T-cell (primary cell): Measurements from ENCODE around the gene PLEKHB2. TPM values are rescaled to one million over a fixed set of nuclear protein-coding genes. Genes with fewer than 3 reads are reported as not detected.
A peak's percentile ranks its signal among the peaks of the same experiment; 100 is the strongest.
"Not testable (repeated sequence)": the region's sequence is repeated elsewhere in the genome, so short reads cannot be mapped to it uniquely, and the experiment has no call there.

ENCODE experiments used
- ATAC-seq, 4 experiments: fragments of 200-7000 bp in 3 of 4; fragments of 150-1000 bp in 1 of 4; cut with Tn5 transposase; replicated peaks in 1 of 4; 1 replicate in 3 of 4; 2 replicates in 1 of 4; pipeline ENCODE4 v1.10.0; 2021; ENCODE audit warnings: moderate library complexity in 3 of 4, mild to moderate bottlenecking in 2 of 4, moderate number of reproducible peaks in 1 of 4
- CTCF ChIA-PET, 2 donors: fragments of 300-600 bp; sonication (Branson Sonifier 250); formaldehyde crosslinking; loops; one replicate each; lab custom pipeline; 2022; ENCODE audit warnings: antibody characterized with exemption in 2 of 2; lab: Charles Lee
- POLR2A ChIA-PET, 2 donors: fragments of 300-600 bp; sonication (Branson Sonifier 250); formaldehyde crosslinking; loops; one replicate each; lab custom pipeline; 2022; ENCODE audit warnings: antibody characterized with exemption in 2 of 2; lab: Charles Lee
- DNase-seq, 35 experiments: peaks; one replicate each; pipeline versions ENCODE4 v3.0.0 to v3.0.0-alpha.2; 2013 to 2023
- H3K27ac ChIP-seq: one replicate; pipeline ENCODE4 v1.5.1; 2013; ENCODE audit warnings: low read length
- H3K27me3 ChIP-seq, 2 experiments: replicated peaks in 1 of 2; 1 replicate in 1 of 2; 2 replicates in 1 of 2; pipeline versions ENCODE4 v1.6.1 to v1.7.0; 2013; ENCODE audit warnings: low read length in 1 of 2, mixed read lengths in 1 of 2; ENCODE audit not compliant: control insufficient read depth in 2 of 2, insufficient read depth in 2 of 2; ENCODE audit errors: extremely low read depth in 1 of 2
- H3K36me3 ChIP-seq, 2 donors: 1 replicate in 1 of 2; 2 replicates in 1 of 2; pipeline versions ENCODE4 v1.6.1 to v1.7.0; 2013; ENCODE audit warnings: low read length in 1 of 2; ENCODE audit not compliant: control insufficient read depth in 2 of 2, insufficient read depth in 1 of 2; ENCODE audit errors: extremely low read depth in 1 of 2
- H3K4me1 ChIP-seq, 2 experiments: 1 replicate in 1 of 2; 2 replicates in 1 of 2; pipeline versions ENCODE4 v1.6.1 to v1.7.0; 2013; ENCODE audit warnings: low read length in 2 of 2, mixed read lengths in 1 of 2; ENCODE audit not compliant: insufficient read depth in 2 of 2, control insufficient read depth in 1 of 2; ENCODE audit errors: extremely low read depth in 1 of 2
- H3K4me3 ChIP-seq, 2 donors: 1 replicate in 1 of 2; 2 replicates in 1 of 2; pipeline versions ENCODE4 v1.5.1 to v1.7.0; 2013; ENCODE audit warnings: mild to moderate bottlenecking in 2 of 2, low read length in 1 of 2, moderate library complexity in 1 of 2; ENCODE audit not compliant: control insufficient read depth in 1 of 2; ENCODE audit errors: extremely low read depth in 1 of 2
- H3K9me3 ChIP-seq: 2 replicates; pipeline ENCODE4 v1.7.0; 2013
- H3K27ac Mint-ChIP-seq, 2 donors: one replicate each; pipeline ENCODE4 v1.8.0; 2020 to 2021; ENCODE audit warnings: mild to moderate bottlenecking in 2 of 2, mixed read lengths in 2 of 2
- H3K27me3 Mint-ChIP-seq, 2 donors: one replicate each; pipeline ENCODE4 v1.8.0; 2021 to 2022; ENCODE audit warnings: mixed read lengths in 2 of 2
- H3K36me3 Mint-ChIP-seq: one replicate; pipeline ENCODE4 v1.8.0; 2021; ENCODE audit warnings: mixed read lengths
- H3K4me1 Mint-ChIP-seq, 3 donors: one replicate each; pipeline ENCODE4 v1.8.0; 2020 to 2022; ENCODE audit warnings: mixed read lengths in 3 of 3, mild to moderate bottlenecking in 1 of 3
- H3K4me3 Mint-ChIP-seq, 3 donors: one replicate each; pipeline ENCODE4 v1.8.0; 2020 to 2022; ENCODE audit warnings: mild to moderate bottlenecking in 3 of 3, mixed read lengths in 3 of 3, moderate library complexity in 3 of 3
- H3K9me3 Mint-ChIP-seq, 3 donors: one replicate each; pipeline ENCODE4 v1.8.0; 2020 to 2022; ENCODE audit warnings: mixed read lengths in 3 of 3
- WGBS: methylation state at CpG from one replicate; pipeline ENCODE4 v1.1.5; 2013; ENCODE audit warnings: missing lambda C conversion rate; ENCODE audit not compliant: insufficient coverage; 5-methylcytosine and 5-hydroxymethylcytosine counted together
- total RNA-seq, 35 experiments: library from RNA in 6 of 35; stranded (reverse) in 6 of 35; fragments of 120-200 nt in 1 of 35; gene quantifications; one replicate each; pipeline versions ENCODE4 v1.2.1 to v1.2.4 and lab custom pipeline; 2013 to 2026

Gene PLEKHB2
- total RNA-seq, 5 donors from 2014 or later (not counting 1 experiment from before 2014, with no cell fraction given) = 52.5 to 61.7 (median 53.2) TPM

DNA sequence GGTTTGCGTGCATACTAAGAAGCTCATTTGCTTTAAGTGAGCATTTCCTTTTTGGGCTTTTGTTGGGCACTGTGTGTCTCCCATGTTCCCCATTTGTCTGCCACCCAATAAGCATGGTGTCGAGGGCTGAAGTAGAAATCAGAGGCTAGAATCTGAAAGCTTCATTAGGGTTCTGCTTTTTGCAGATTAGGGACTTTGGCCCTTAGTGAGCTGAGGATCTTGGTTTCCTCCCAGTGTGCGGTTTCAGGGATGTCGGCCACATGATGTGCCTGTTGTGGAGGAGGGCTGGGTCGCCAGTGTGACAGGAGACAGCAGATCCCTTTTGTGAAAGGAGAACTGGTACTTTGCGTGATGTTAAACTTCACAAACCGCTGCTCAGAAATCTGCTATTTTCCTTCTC is 41.1 kb downstream of the PLEKHB2 start:
- H3K4me1 ChIP-seq = no peaks in the 10 kb centered on the region
- no peak overlapping the region for H3K27ac ChIP-seq
- H3K4me3 Mint-ChIP-seq = no peak overlapping the region
- 88% methylated on average over 6 of the region's 7 CpGs for WGBS
- no peaks in the 10 kb centered on the region for H3K9me3 Mint-ChIP-seq
- no peak overlapping the region for H3K4me3 ChIP-seq
- ATAC-seq = no peak
- no peaks in the 10 kb centered on the region for H3K27me3 ChIP-seq
- H3K36me3 ChIP-seq = peaks cover 16 to 55% of the 10 kb centered on the region in 2 donors
- peaks cover 0 to 6% (median 1%) of the 10 kb centered on the region in 3 donors for H3K4me1 Mint-ChIP-seq
- ChIA-PET POLR2A (interaction anchor here in 1 of 2 donors (0.6 kb wide), 1 partner anchor 165 kb away, joined by 5 read pairs; no protein-coding TSS in a partner anchor), CTCF (no interaction called here)
- H3K36me3 Mint-ChIP-seq = peaks cover 33% of the 10 kb centered on the region
- no peak for DNase-seq
- H3K27ac Mint-ChIP-seq = no peak overlapping the region
- no peaks in the 10 kb centered on the region for H3K27me3 Mint-ChIP-seq
- H3K9me3 ChIP-seq = no peaks in the 10 kb centered on the region

- POLR2A ChIA-PET = no interaction called here
- no peaks in the 10 kb centered on the region for H3K9me3 ChIP-seq
- ATAC-seq = no peak
These were observed 41.6 kb downstream of the PLEKHB2 start for GRCh38 chr2:131146749-131147148.

DNA sequence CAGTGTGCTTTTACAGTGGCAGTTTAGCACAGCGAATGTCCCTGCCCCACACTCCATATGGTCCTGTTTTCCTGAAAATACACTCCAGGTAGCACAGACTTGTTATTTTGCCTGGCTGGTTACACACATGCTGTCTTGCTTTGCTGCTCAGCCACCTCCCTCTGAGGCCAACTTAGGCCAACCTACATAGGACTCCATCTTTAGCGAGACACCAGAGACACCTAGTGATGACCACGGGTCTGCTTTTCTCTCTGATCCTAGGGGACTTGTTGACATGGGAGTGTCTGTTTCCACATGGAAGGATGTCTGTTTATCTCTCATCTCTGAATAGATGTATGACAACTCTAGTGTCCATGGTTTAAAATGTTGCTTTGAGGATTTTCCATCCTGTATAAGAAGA is 43.3 kb downstream of the PLEKHB2 start:
- no peaks in the 10 kb centered on the region for H3K9me3 ChIP-seq
- DNase-seq = no peak
- peaks cover 11 to 51% of the 10 kb centered on the region in 2 donors for H3K36me3 ChIP-seq
- ChIA-PET POLR2A (no interaction called here), CTCF (no interaction called here)
- 100% methylated on average over 1 of the region's 3 CpGs for WGBS
- H3K4me1 ChIP-seq = no peaks in the 10 kb centered on the region
- ATAC-seq = no peak
- H3K4me3 ChIP-seq = no peak overlapping the region
- H3K27me3 Mint-ChIP-seq = no peaks in the 10 kb centered on the region
- no peaks in the 10 kb centered on the region for H3K27me3 ChIP-seq
- H3K36me3 Mint-ChIP-seq = peaks cover 29% of the 10 kb centered on the region
- H3K27ac Mint-ChIP-seq = peak overlapping the region in 1 of 2 donors; percentile 52
- H3K9me3 Mint-ChIP-seq = no peaks in the 10 kb centered on the region
- no peaks in the 10 kb centered on the region for H3K4me1 Mint-ChIP-seq
- H3K4me3 Mint-ChIP-seq = no peak overlapping the region
- H3K27ac ChIP-seq = no peak overlapping the region

More at GRCh38 chr2:131146749-131147148, 41.6 kb downstream of the PLEKHB2 start:
- H3K4me1 ChIP-seq = no peaks in the 10 kb centered on the region
- H3K27ac Mint-ChIP-seq = no peak overlapping the region
- H3K27ac ChIP-seq = no peak overlapping the region
- no CpG with 5 or more reads among the region's 1 CpG for WGBS
- peaks cover 0 to 6% (median 1%) of the 10 kb centered on the region in 3 donors for H3K4me1 Mint-ChIP-seq
- no peak for DNase-seq
- H3K9me3 Mint-ChIP-seq = no peaks in the 10 kb centered on the region
- no peak overlapping the region for H3K4me3 Mint-ChIP-seq
- H3K36me3 ChIP-seq = peaks cover 13 to 55% of the 10 kb centered on the region in 2 donors
- no peak overlapping the region for H3K4me3 ChIP-seq
- CTCF ChIA-PET = no interaction called here
- peaks cover 34% of the 10 kb centered on the region for H3K36me3 Mint-ChIP-seq
- no peaks in the 10 kb centered on the region for H3K27me3 Mint-ChIP-seq
- H3K27me3 ChIP-seq = no peaks in the 10 kb centered on the region

GRCh38 chr2:131150109-131150508 is 45.0 kb downstream of the PLEKHB2 start:
- 100% methylated on average over 1 of the region's 9 CpGs for WGBS
- H3K27ac ChIP-seq, H3K4me1 Mint-ChIP-seq, H3K27me3 ChIP-seq, H3K27ac Mint-ChIP-seq, CTCF ChIA-PET, H3K9me3 ChIP-seq, H3K9me3 Mint-ChIP-seq, H3K4me3 ChIP-seq, POLR2A ChIA-PET, H3K4me3 Mint-ChIP-seq, DNase-seq, H3K27me3 Mint-ChIP-seq, ATAC-seq: not testable (repeated sequence)
- Histone ChIP-seq H3K4me1 (peaks cover 0 to 10% of the 10 kb centered on the region in 2 experiments), H3K36me3 (peaks cover 11 to 36% of the 10 kb centered on the region in 2 donors)
- H3K36me3 Mint-ChIP-seq = peaks cover 23% of the 10 kb centered on the region

GRCh38 chr2:131151398-131151797 is 46.3 kb downstream of the PLEKHB2 start:
- no peak for DNase-seq
- no peak overlapping the region for H3K27ac Mint-ChIP-seq
- H3K9me3 Mint-ChIP-seq = no peaks in the 10 kb centered on the region
- POLR2A ChIA-PET = interaction anchor here in 1 of 2 donors (0.6 kb wide), 1 partner anchor 14 kb away, joined by 3 read pairs; no protein-coding TSS in a partner anchor
- peaks cover 11 to 27% of the 10 kb centered on the region in 2 donors for H3K36me3 ChIP-seq
- H3K4me1 ChIP-seq = peaks cover 0 to 16% of the 10 kb centered on the region in 2 experiments
- H3K27me3 ChIP-seq = no peaks in the 10 kb centered on the region
- no peak overlapping the region for H3K27ac ChIP-seq
- H3K4me3 ChIP-seq = no peak overlapping the region
- no peaks in the 10 kb centered on the region for H3K27me3 Mint-ChIP-seq
- peaks cover 23% of the 10 kb centered on the region for H3K36me3 Mint-ChIP-seq
- H3K4me1 Mint-ChIP-seq = peaks cover 0 to 15% (median 11%) of the 10 kb centered on the region in 3 donors
- no peaks in the 10 kb centered on the region for H3K9me3 ChIP-seq
- ATAC-seq = no peak
- CTCF ChIA-PET = interaction anchor here in 1 of 2 donors (0.6 kb wide), 1 partner anchor 129 kb away, joined by 5 read pairs; no protein-coding TSS in a partner anchor
- no peak overlapping the region for H3K4me3 Mint-ChIP-seq
- WGBS = 96% methylated on average over 5 of the region's 6 CpGs

DNA sequence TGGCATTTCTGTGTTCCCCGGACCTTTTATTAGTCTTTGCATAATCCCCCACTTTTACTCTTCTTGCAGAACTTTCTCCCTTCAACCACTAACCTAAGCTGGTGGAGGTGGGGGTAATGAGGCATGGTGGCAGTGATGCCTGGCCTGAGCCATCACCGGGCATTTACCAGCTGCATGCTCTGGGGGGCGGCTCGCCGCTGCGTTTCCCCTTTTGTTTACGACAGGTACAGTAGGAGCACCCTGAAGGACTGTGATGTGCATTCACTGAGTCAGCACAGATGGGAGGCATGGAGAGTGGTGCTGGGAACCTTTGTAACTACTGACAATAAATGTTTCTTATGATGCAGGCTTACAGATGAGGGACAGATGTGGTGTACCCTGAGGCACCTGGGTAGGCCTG is 46.9 kb downstream of the PLEKHB2 start:
- Mint-ChIP-seq H3K4me1 (peaks cover 0 to 22% (median 17%) of the 10 kb centered on the region in 3 donors), H3K27ac (no peak overlapping the region), H3K27me3 (no peaks in the 10 kb centered on the region), H3K36me3 (peaks cover 23% of the 10 kb centered on the region), H3K4me3 (no peak overlapping the region), H3K9me3 (no peaks in the 10 kb centered on the region)
- WGBS = 55% methylated on average over 4 of the region's 7 CpGs
- POLR2A ChIA-PET = interaction anchor here in 1 of 2 donors (0.6 kb wide), 1 partner anchor 15 kb away, joined by 3 read pairs; no protein-coding TSS in a partner anchor
- H3K27ac ChIP-seq = no peak overlapping the region
- no peak for ATAC-seq
- H3K36me3 ChIP-seq = peaks cover 8 to 21% of the 10 kb centered on the region in 2 donors
- no peaks in the 10 kb centered on the region for H3K9me3 ChIP-seq
- peaks cover 0 to 22% of the 10 kb centered on the region in 2 experiments for H3K4me1 ChIP-seq
- no peak for DNase-seq
- H3K27me3 ChIP-seq = no peaks in the 10 kb centered on the region
- CTCF ChIA-PET = interaction anchor here (0.6 to 1.2 kb wide), 4 partner anchors 9 to 521 kb away, joined by 3 to 5 read pairs (median 3); no protein-coding TSS in a partner anchor
- H3K4me3 ChIP-seq = no peak overlapping the region
